Sigmoid colon (tissue), 4 donors: ENCODE measurements around the gene TNRC18.

Experiments used
- EP300 ChIP-seq, 4 donors: sonication (generic); formaldehyde crosslinking; IDR thresholded peaks; one replicate each; pipeline ENCODE4 v1.6.1; 2017; ENCODE audit warnings: antibody characterized with exemption in 4 of 4
- TF ChIP-seq, protein P1 (sequence below), 4 experiments: fragments of 450-650 bp in 3 of 4; fragments of 200-600 bp in 1 of 4; IDR thresholded peaks; one replicate each; pipeline ENCODE4 v1.5.1; 2016 to 2019; ENCODE audit warnings: antibody characterized with exemption in 4 of 4, mild to moderate bottlenecking in 3 of 4, moderate library complexity in 2 of 4

DNA sequence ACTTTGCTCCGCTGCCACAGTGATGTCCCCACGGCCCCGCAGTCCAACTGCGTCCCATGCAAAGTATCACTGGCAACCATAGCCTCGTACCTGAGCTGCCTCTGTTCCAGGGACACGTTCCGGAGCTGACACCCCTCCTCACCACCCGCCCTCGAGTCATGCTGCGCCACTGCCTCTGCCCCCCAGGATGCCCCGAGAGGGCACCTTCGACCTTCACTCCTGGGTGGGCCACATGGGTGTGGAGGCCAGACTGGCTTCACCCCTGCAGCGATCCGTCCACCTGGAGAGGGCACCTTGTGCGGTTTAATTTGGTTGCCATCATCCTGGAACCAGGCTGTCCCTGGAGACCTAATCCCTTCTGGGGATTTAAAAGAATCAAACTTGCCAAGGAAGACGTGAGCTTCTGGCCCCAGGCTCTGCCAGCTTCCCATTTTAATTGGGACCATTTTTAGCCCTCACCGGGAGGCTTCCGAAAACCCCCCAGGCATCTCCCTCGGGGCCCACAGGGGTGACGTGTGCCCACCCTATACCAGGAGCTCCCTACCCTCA is 19.2 kb upstream of the TNRC18 start:
- TF ChIP-seq EP300 (IDR thresholded peaks at IDR 0.05) = no peak
- TF ChIP-seq, protein P1, sequence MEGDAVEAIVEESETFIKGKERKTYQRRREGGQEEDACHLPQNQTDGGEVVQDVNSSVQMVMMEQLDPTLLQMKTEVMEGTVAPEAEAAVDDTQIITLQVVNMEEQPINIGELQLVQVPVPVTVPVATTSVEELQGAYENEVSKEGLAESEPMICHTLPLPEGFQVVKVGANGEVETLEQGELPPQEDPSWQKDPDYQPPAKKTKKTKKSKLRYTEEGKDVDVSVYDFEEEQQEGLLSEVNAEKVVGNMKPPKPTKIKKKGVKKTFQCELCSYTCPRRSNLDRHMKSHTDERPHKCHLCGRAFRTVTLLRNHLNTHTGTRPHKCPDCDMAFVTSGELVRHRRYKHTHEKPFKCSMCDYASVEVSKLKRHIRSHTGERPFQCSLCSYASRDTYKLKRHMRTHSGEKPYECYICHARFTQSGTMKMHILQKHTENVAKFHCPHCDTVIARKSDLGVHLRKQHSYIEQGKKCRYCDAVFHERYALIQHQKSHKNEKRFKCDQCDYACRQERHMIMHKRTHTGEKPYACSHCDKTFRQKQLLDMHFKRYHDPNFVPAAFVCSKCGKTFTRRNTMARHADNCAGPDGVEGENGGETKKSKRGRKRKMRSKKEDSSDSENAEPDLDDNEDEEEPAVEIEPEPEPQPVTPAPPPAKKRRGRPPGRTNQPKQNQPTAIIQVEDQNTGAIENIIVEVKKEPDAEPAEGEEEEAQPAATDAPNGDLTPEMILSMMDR (IDR thresholded peaks at IDR 0.05) = no peak
